Measurements from ENCODE around the gene OBSL1. TPM values are rescaled to one million over a fixed set of nuclear protein-coding genes. Genes with fewer than 3 reads are reported as not detected.

The OBSL1 gene
- total and polyA plus RNA-seq, 4 donors = 17.8 to 243 (median 71.0) TPM

- Histone ChIP-seq H3K4me1 (ENCODE audit: control insufficient read depth in 1 of 2, insufficient read depth in 2 of 2, low read length in 2 of 2) (no peaks in the 10 kb centered on the region), H3K9me3 (ENCODE audit: control insufficient read depth, low read length) (no peaks in the 10 kb centered on the region), H3K27me3 (ENCODE audit: control insufficient read depth in 1 of 2, insufficient read depth in 2 of 2, low read length in 1 of 2) (no peaks in the 10 kb centered on the region)
These were observed 53.2 kb downstream of the OBSL1 start for GRCh38 chr2:219517954-219518778.

GRCh38 chr2:219516888-219517287 lies 54.5 kb downstream of the OBSL1 start:
- no peaks in the 10 kb centered on the region for H3K36me3 ChIP-seq (ENCODE audit: control insufficient read depth in 1 of 2, insufficient read depth in 2 of 2, low read length in 1 of 2)
- H3K27me3 ChIP-seq (ENCODE audit: control insufficient read depth in 1 of 2, insufficient read depth in 2 of 2, low read length in 1 of 2) = no peaks in the 10 kb centered on the region
- 89 to 93% methylated on average over 7 of the region's 7 CpGs for WGBS, 2 donors
- H3K9me3 ChIP-seq (ENCODE audit: control insufficient read depth, low read length) = no peaks in the 10 kb centered on the region
- H3K4me1 ChIP-seq (ENCODE audit: control insufficient read depth in 1 of 2, insufficient read depth in 2 of 2, low read length in 2 of 2) = no peaks in the 10 kb centered on the region
- ATAC-seq (ENCODE audit: low FRiP score) (no peak), DNase-seq (no peak)
- intact Hi-C loops (cut with DNase I) = no loop called here
- H3K27ac ChIP-seq (ENCODE audit: low read depth in 1 of 2, low read length in 2 of 2) = no peak overlapping the region
- no peak overlapping the region for H3K4me3 ChIP-seq (ENCODE audit: low read length in 2 of 2)

More at GRCh38 chr2:219517954-219518778, 53.2 kb downstream of the OBSL1 start:
- no peak for DNase-seq
- H3K27ac ChIP-seq (ENCODE audit: low read depth in 1 of 2, low read length in 2 of 2) = no peak overlapping the region
- no peaks in the 10 kb centered on the region for H3K36me3 ChIP-seq (ENCODE audit: control insufficient read depth in 1 of 2, insufficient read depth in 2 of 2, low read length in 1 of 2)
- no peak for ATAC-seq (ENCODE audit: low FRiP score)
- no peak overlapping the region for H3K4me3 ChIP-seq (ENCODE audit: low read length in 2 of 2)
- WGBS, 2 donors = 77% methylated on average over 9 to 10 of the region's 10 CpGs
- intact Hi-C loops (cut with DNase I) = no loop called here

- Histone ChIP-seq H3K4me1 (ENCODE audit: control insufficient read depth in 1 of 2, insufficient read depth in 2 of 2, low read length in 2 of 2) (no peaks in the 10 kb centered on the region), H3K36me3 (ENCODE audit: control insufficient read depth in 1 of 2, insufficient read depth in 2 of 2, low read length in 1 of 2) (no peaks in the 10 kb centered on the region), H3K27me3 (ENCODE audit: control insufficient read depth in 1 of 2, insufficient read depth in 2 of 2, low read length in 1 of 2) (no peaks in the 10 kb centered on the region), H3K9me3 (ENCODE audit: control insufficient read depth, low read length) (no peaks in the 10 kb centered on the region), H3K4me3 (ENCODE audit: low read length in 2 of 2) (no peak overlapping the region), H3K27ac (ENCODE audit: low read depth in 1 of 2, low read length in 2 of 2) (no peak overlapping the region)
- WGBS, 2 donors = 89 to 91% methylated on average over 17 of the region's 17 CpGs
- intact Hi-C loops (cut with DNase I) = no loop called here
- ATAC-seq (ENCODE audit: low FRiP score) = no peak
- DNase-seq = no peak
These were observed 55.3 kb downstream of the OBSL1 start for GRCh38 chr2:219515874-219516629.

- H3K4me1 ChIP-seq (ENCODE audit: control insufficient read depth in 1 of 2, insufficient read depth in 2 of 2, low read length in 2 of 2) = no peaks in the 10 kb centered on the region
- no peak for ATAC-seq (ENCODE audit: low FRiP score)
- H3K27me3 ChIP-seq (ENCODE audit: control insufficient read depth in 1 of 2, insufficient read depth in 2 of 2, low read length in 1 of 2) = no peaks in the 10 kb centered on the region
These were observed 56.5 kb downstream of the OBSL1 start for GRCh38 chr2:219514836-219515235.

GRCh38 chr2:219514196-219514761 lies 57.1 kb downstream of the OBSL1 start, which contains the start of gene ASIC4:
Gene ASIC4, plus strand, starts transcription at chr2:219514482. Its CDS starts 243 bp downstream, at chr2:219514725.
- no peaks in the 10 kb centered on the region for H3K9me3 ChIP-seq (ENCODE audit: control insufficient read depth, low read length)
- H3K27ac ChIP-seq (ENCODE audit: low read depth in 1 of 2, low read length in 2 of 2) = no peak within 1 kb of the TSS
- no peaks in the 10 kb centered on the region for H3K27me3 ChIP-seq (ENCODE audit: control insufficient read depth in 1 of 2, insufficient read depth in 2 of 2, low read length in 1 of 2)
- ATAC-seq (ENCODE audit: low FRiP score) = no peak
- WGBS, 2 donors = 10 to 11% methylated on average over 26 to 31 of the region's 31 CpGs
- intact Hi-C loops (cut with DNase I) = no loop called here
- H3K36me3 ChIP-seq (ENCODE audit: control insufficient read depth in 1 of 2, insufficient read depth in 2 of 2, low read length in 1 of 2) = no peaks in the 10 kb centered on the region
- no peak within 1 kb of the TSS for H3K4me3 ChIP-seq (ENCODE audit: low read length in 2 of 2)
- no peaks in the 10 kb centered on the region for H3K4me1 ChIP-seq (ENCODE audit: control insufficient read depth in 1 of 2, insufficient read depth in 2 of 2, low read length in 2 of 2)
- DNase-seq = no peak

More at GRCh38 chr2:219514836-219515235, 56.5 kb downstream of the OBSL1 start:
- Histone ChIP-seq H3K36me3 (ENCODE audit: control insufficient read depth in 1 of 2, insufficient read depth in 2 of 2, low read length in 1 of 2) (no peaks in the 10 kb centered on the region), H3K4me3 (ENCODE audit: low read length in 2 of 2) (no peak overlapping the region), H3K9me3 (ENCODE audit: control insufficient read depth, low read length) (no peaks in the 10 kb centered on the region), H3K27ac (ENCODE audit: low read depth in 1 of 2, low read length in 2 of 2) (no peak overlapping the region)
- intact Hi-C loops (cut with DNase I) = no loop called here
- WGBS, 2 donors = 95 to 96% methylated on average over 20 to 21 of the region's 21 CpGs
- no peak for DNase-seq

- Histone ChIP-seq H3K27me3 (ENCODE audit: control insufficient read depth in 1 of 2, insufficient read depth in 2 of 2, low read length in 1 of 2) (no peaks in the 10 kb centered on the region), H3K36me3 (ENCODE audit: control insufficient read depth in 1 of 2, insufficient read depth in 2 of 2, low read length in 1 of 2) (no peaks in the 10 kb centered on the region), H3K27ac (ENCODE audit: low read depth in 1 of 2, low read length in 2 of 2) (no peak overlapping the region), H3K4me1 (ENCODE audit: control insufficient read depth in 1 of 2, insufficient read depth in 2 of 2, low read length in 2 of 2) (no peaks in the 10 kb centered on the region), H3K4me3 (ENCODE audit: low read length in 2 of 2) (no peak overlapping the region), H3K9me3 (ENCODE audit: control insufficient read depth, low read length) (no peaks in the 10 kb centered on the region)
- DNase-seq (no peak), ATAC-seq (ENCODE audit: low FRiP score) (no peak)
- intact Hi-C loops (cut with DNase I) = no loop called here
- 15% methylated on average over 4 of the region's 4 CpGs for WGBS, 2 donors
These were observed 57.6 kb downstream of the OBSL1 start for GRCh38 chr2:219513787-219514186.

GRCh38 chr2:219512524-219513216 lies 58.7 kb downstream of the OBSL1 start:
- Histone ChIP-seq H3K9me3 (ENCODE audit: control insufficient read depth, low read length) (no peaks in the 10 kb centered on the region), H3K27me3 (ENCODE audit: control insufficient read depth in 1 of 2, insufficient read depth in 2 of 2, low read length in 1 of 2) (no peaks in the 10 kb centered on the region), H3K36me3 (ENCODE audit: control insufficient read depth in 1 of 2, insufficient read depth in 2 of 2, low read length in 1 of 2) (no peaks in the 10 kb centered on the region), H3K27ac (ENCODE audit: low read depth in 1 of 2, low read length in 2 of 2) (no peak overlapping the region), H3K4me3 (ENCODE audit: low read length in 2 of 2) (no peak overlapping the region), H3K4me1 (ENCODE audit: control insufficient read depth in 1 of 2, insufficient read depth in 2 of 2, low read length in 2 of 2) (no peaks in the 10 kb centered on the region)
- intact Hi-C loops (cut with DNase I) = no loop called here
- DNase-seq (no peak), ATAC-seq (ENCODE audit: low FRiP score) (no peak)
- WGBS, 2 donors = 49 to 53% methylated on average over 14 to 16 of the region's 16 CpGs

GRCh38 chr2:219511547-219512325 lies 59.6 kb downstream of the OBSL1 start:
- Histone ChIP-seq H3K9me3 (ENCODE audit: control insufficient read depth, low read length) (no peaks in the 10 kb centered on the region), H3K4me1 (ENCODE audit: control insufficient read depth in 1 of 2, insufficient read depth in 2 of 2, low read length in 2 of 2) (no peaks in the 10 kb centered on the region), H3K4me3 (ENCODE audit: low read length in 2 of 2) (no peak overlapping the region), H3K27ac (ENCODE audit: low read depth in 1 of 2, low read length in 2 of 2) (no peak overlapping the region), H3K27me3 (ENCODE audit: control insufficient read depth in 1 of 2, insufficient read depth in 2 of 2, low read length in 1 of 2) (no peaks in the 10 kb centered on the region), H3K36me3 (ENCODE audit: control insufficient read depth in 1 of 2, insufficient read depth in 2 of 2, low read length in 1 of 2) (no peaks in the 10 kb centered on the region)
- intact Hi-C loops (cut with DNase I) = no loop called here
- ATAC-seq (ENCODE audit: low FRiP score) = no peak
- DNase-seq = no peak
- WGBS, 2 donors = 29 to 30% methylated on average over 15 of the region's 15 CpGs

Measured in aorta (tissue), 5 donors.